Natural killer cell (primary cell): ENCODE results near the gene KRTCAP3. TPM values are rescaled to one million over a fixed set of nuclear protein-coding genes. Genes with fewer than 3 reads are reported as not detected.

Experiments used
- ATAC-seq, 3 donors: fragments of 150-1000 bp in 2 of 3; fragments of 200-7000 bp in 1 of 3; cut with Tn5 transposase; 1 replicate in 1 of 3; 2 replicates in 2 of 3; pipeline ENCODE4 v1.10.0; 2021; ENCODE audit warnings: mild to moderate bottlenecking in 2 of 3, moderate library complexity in 2 of 3
- DNase-seq, 2 donors: peaks; one replicate each; pipeline versions ENCODE4 v3.0.0 to v3.0.0-alpha.2; 2013 to 2021; ENCODE audit warnings: mixed read lengths in 1 of 2
- H3K27ac ChIP-seq: one replicate; pipeline ENCODE4 v1.5.1; 2013; ENCODE audit warnings: mild to moderate bottlenecking, low read length
- H3K27me3 ChIP-seq: one replicate; pipeline ENCODE4 v1.6.1; 2013; ENCODE audit warnings: low read length; ENCODE audit not compliant: control insufficient read depth, insufficient read depth
- H3K36me3 ChIP-seq: one replicate; pipeline ENCODE4 v1.6.1; 2013; ENCODE audit warnings: low read length; ENCODE audit not compliant: control insufficient read depth, insufficient read depth
- H3K4me1 ChIP-seq: one replicate; pipeline ENCODE4 v1.6.1; 2013; ENCODE audit warnings: low read length; ENCODE audit not compliant: control insufficient read depth, insufficient read depth
- H3K4me3 ChIP-seq: one replicate; pipeline ENCODE4 v1.5.1; 2013; ENCODE audit warnings: low read length
- H3K9me3 ChIP-seq: one replicate; pipeline ENCODE4 v1.6.1; 2013; ENCODE audit warnings: low read length; ENCODE audit not compliant: control insufficient read depth, insufficient read depth
- H3K27ac Mint-ChIP-seq, 2 donors: one replicate each; pipeline ENCODE4 v1.8.0; 2022; ENCODE audit warnings: mild to moderate bottlenecking in 2 of 2, mixed read lengths in 2 of 2, moderate library complexity in 1 of 2
- H3K27me3 Mint-ChIP-seq, 2 donors: one replicate each; pipeline ENCODE4 v1.8.0; 2022; ENCODE audit warnings: low read depth in 2 of 2, mixed read lengths in 2 of 2
- H3K36me3 Mint-ChIP-seq: one replicate; pipeline ENCODE4 v1.8.0; 2022; ENCODE audit warnings: mixed read lengths
- H3K4me1 Mint-ChIP-seq, 2 donors: one replicate each; pipeline ENCODE4 v1.8.0; 2022; ENCODE audit warnings: mixed read lengths in 2 of 2
- H3K4me3 Mint-ChIP-seq: one replicate; pipeline ENCODE4 v1.8.0; 2022; ENCODE audit warnings: mild to moderate bottlenecking, moderate library complexity, mixed read lengths
- H3K9me3 Mint-ChIP-seq, 2 donors: one replicate each; pipeline ENCODE4 v1.8.0; 2022; ENCODE audit warnings: mixed read lengths in 2 of 2
- CTCF ChIP-seq: fragments of 200-600 bp; IDR thresholded peaks from one replicate; pipeline ENCODE4 v1.8.0; 2022; ENCODE audit warnings: antibody characterized with exemption
- WGBS: methylation state at CpG from one replicate; pipeline ENCODE4 v1.1.7; 2013; ENCODE audit warnings: missing lambda C conversion rate; ENCODE audit not compliant: insufficient coverage; 5-methylcytosine and 5-hydroxymethylcytosine counted together
- intact Hi-C: fragments of 100-400 bp; cut with micrococcal nuclease; formaldehyde crosslinking; loops from one replicate; pipeline ENCODE4 v1.14.2; 2022
- total RNA-seq, 4 donors: library from RNA; stranded (reverse); fragments of 120-200 nt in 1 of 4; gene quantifications; one replicate each; pipeline versions ENCODE4 v1.2.3 to v1.2.4, GENCODE V29; 2013 to 2022

KRTCAP3 gene
- total RNA-seq, 3 donors from 2014 or later (not counting 1 experiment from before 2014, with no cell fraction given), result 4.4 to 8.4 (median 5.1) TPM

GRCh38 chr2:27489498-27490397 lies 47.6 kb downstream of the KRTCAP3 start, which contains the start of gene IFT172:
Gene IFT172, minus strand, starts transcription at chr2:27489743. Its CDS starts 90 bp downstream, at chr2:27489653.
- peaks cover 14 to 20% of the 10 kb centered on the region in 2 donors for H3K4me1 Mint-ChIP-seq
- H3K9me3 ChIP-seq, result no peaks in the 10 kb centered on the region
- H3K4me1 ChIP-seq, result peaks cover 21% of the 10 kb centered on the region
- H3K36me3 Mint-ChIP-seq, result no peaks in the 10 kb centered on the region
- TF ChIP-seq CTCF, result no peak
- H3K4me3 Mint-ChIP-seq, result peak within 1 kb of the TSS; percentile 90
- ATAC-seq (peak; percentile 95 to 99 (median 96)), DNase-seq (peak; percentile 97 to 100)
- H3K36me3 ChIP-seq, result no peaks in the 10 kb centered on the region
- peak within 1 kb of the TSS; percentile 92 for H3K27ac Mint-ChIP-seq
- peak within 1 kb of the TSS; percentile 45 for H3K4me3 ChIP-seq
- peaks cover 12 to 21% of the 10 kb centered on the region in 2 donors for H3K27me3 Mint-ChIP-seq
- H3K9me3 Mint-ChIP-seq, result no peaks in the 10 kb centered on the region
- peak within 1 kb of the TSS; percentile 77 for H3K27ac ChIP-seq
- WGBS, result 4% methylated on average over 40 of the region's 43 CpGs
- intact Hi-C loops, result loop anchor here (1.0 to 5.0 kb wide), 5 partner anchors 81 to 277 kb away; partner anchors contain the start of genes ATRAID, CCDC121, EIF2B4 and GPN1
- H3K27me3 ChIP-seq, result peaks cover 13% of the 10 kb centered on the region

- intact Hi-C loops, result no loop called here
- H3K4me1 Mint-ChIP-seq, result peaks cover 23 to 27% of the 10 kb centered on the region in 2 donors
- peaks cover 36 to 45% of the 10 kb centered on the region in 2 donors for H3K27me3 Mint-ChIP-seq
- WGBS, result 84% methylated on average over 3 of the region's 4 CpGs
- H3K27ac Mint-ChIP-seq, result peak overlapping the region in 1 of 2 donors; percentile 13
- H3K4me3 Mint-ChIP-seq, result no peak overlapping the region
- DNase-seq, result no peak
- TF ChIP-seq CTCF, result no peak
- Histone ChIP-seq H3K4me1 (peaks cover 25% of the 10 kb centered on the region), H3K36me3 (no peaks in the 10 kb centered on the region), H3K27ac (no peak overlapping the region), H3K9me3 (no peaks in the 10 kb centered on the region), H3K4me3 (no peak overlapping the region), H3K27me3 (peaks cover 34% of the 10 kb centered on the region)
- H3K9me3 Mint-ChIP-seq, result no peaks in the 10 kb centered on the region
- H3K36me3 Mint-ChIP-seq, result no peaks in the 10 kb centered on the region
- no peak for ATAC-seq
These were observed 50.4 kb downstream of the KRTCAP3 start for GRCh38 chr2:27492557-27492956.

- TF ChIP-seq CTCF, result no peak
- H3K36me3 ChIP-seq, result no peaks in the 10 kb centered on the region
- no peak for DNase-seq
- intact Hi-C loops, result no loop called here
- no peaks in the 10 kb centered on the region for H3K9me3 ChIP-seq
- H3K4me3 Mint-ChIP-seq, result peak overlapping the region; percentile 45
- peaks cover 22% of the 10 kb centered on the region for H3K4me1 ChIP-seq
- WGBS, result 99% methylated on average over 13 of the region's 13 CpGs
- no peak for ATAC-seq
- H3K27ac Mint-ChIP-seq, result no peak overlapping the region
- peaks cover 21 to 23% of the 10 kb centered on the region in 2 donors for H3K4me1 Mint-ChIP-seq
- no peak overlapping the region for H3K4me3 ChIP-seq
- H3K36me3 Mint-ChIP-seq, result no peaks in the 10 kb centered on the region
- no peak overlapping the region for H3K27ac ChIP-seq
- H3K27me3 ChIP-seq, result peaks cover 34% of the 10 kb centered on the region
- peaks cover 49 to 59% of the 10 kb centered on the region in 2 donors for H3K27me3 Mint-ChIP-seq
- no peaks in the 10 kb centered on the region for H3K9me3 Mint-ChIP-seq
These were observed 51.7 kb downstream of the KRTCAP3 start for GRCh38 chr2:27493948-27494283.

Other genes with a start within 250 kb of the KRTCAP3 start
- gene ATRAID, start 230.3 kb upstream of the KRTCAP3 start, total RNA-seq, result 10 to 100 TPM; 65.5 to 76.6 (median 76.5) TPM
- gene SLC5A6, start 230.1 kb upstream of the KRTCAP3 start, total RNA-seq, result 100 to 1,000 TPM in 1 of 3 donors, 10 to 100 TPM in 2; 86.2 to 102 (median 93.7) TPM
- 10 to 100 TPM; 21.8 to 26.6 (median 24.0) TPM for gene CAD, start 225.0 kb upstream of the KRTCAP3 start, total RNA-seq
- gene SLC30A3, start 179.3 kb upstream of the KRTCAP3 start, total RNA-seq, result not detected
- not detected for gene DNAJC5G, start 166.9 kb upstream of the KRTCAP3 start, total RNA-seq
- under 1 TPM in 2 of 3 donors, not detected in 1; 0.18 to 0.21 TPM for gene TRIM54, start 160.0 kb upstream of the KRTCAP3 start, total RNA-seq
- 1 to 10 TPM; 1.6 to 3.6 (median 2.4) TPM for gene UCN, start 133.9 kb upstream of the KRTCAP3 start, total RNA-seq
- gene MPV17, start 119.3 kb upstream of the KRTCAP3 start, total RNA-seq, result 10 to 100 TPM; 63.9 to 75.2 (median 64.8) TPM
- gene GTF3C2, start 85.6 kb upstream of the KRTCAP3 start, total RNA-seq, result 10 to 100 TPM; 56.1 to 68.7 (median 59.7) TPM
- gene EIF2B4, start 72.0 kb upstream of the KRTCAP3 start, total RNA-seq, result 10 to 100 TPM; 35.0 to 44.5 (median 40.8) TPM
- gene SNX17, start 71.8 kb upstream of the KRTCAP3 start, total RNA-seq, result 100 to 1,000 TPM in 2 of 3 donors, 10 to 100 TPM in 1; 96.3 to 107 (median 100) TPM
- gene ZNF513, start 61.6 kb upstream of the KRTCAP3 start, total RNA-seq, result 10 to 100 TPM; 24.2 to 28.1 (median 26.1) TPM
- gene PPM1G, start 32.8 kb upstream of the KRTCAP3 start, total RNA-seq, result 10 to 100 TPM; 63.9 to 73.8 (median 69.5) TPM
- 100 to 1,000 TPM; 240 to 278 (median 262) TPM for gene NRBP1, start 13.8 kb upstream of the KRTCAP3 start, total RNA-seq
- gene IFT172, start 47.4 kb downstream of the KRTCAP3 start, total RNA-seq, result 10 to 100 TPM; 24.8 to 35.7 (median 30.7) TPM
- not detected for gene FNDC4, start 52.8 kb downstream of the KRTCAP3 start, total RNA-seq
- not detected for gene GCKR, start 54.5 kb downstream of the KRTCAP3 start, total RNA-seq
- gene ZNF512, start 140.7 kb downstream of the KRTCAP3 start, total RNA-seq, result 10 to 100 TPM; 26.5 to 40.9 (median 30.6) TPM
- under 1 TPM; 0.25 to 0.58 (median 0.42) TPM for gene CCDC121, start 186.6 kb downstream of the KRTCAP3 start, total RNA-seq
- gene GPN1, start 186.7 kb downstream of the KRTCAP3 start, total RNA-seq, result 10 to 100 TPM; 31.5 to 36.1 (median 34.9) TPM
- 10 to 100 TPM; 52.2 to 53.7 (median 52.8) TPM for gene SUPT7L, start 221.2 kb downstream of the KRTCAP3 start, total RNA-seq
- 10 to 100 TPM; 22.0 to 26.0 (median 24.8) TPM for gene SLC4A1AP, start 221.5 kb downstream of the KRTCAP3 start, total RNA-seq